Measurements from ENCODE around the gene WAC. TPM values are rescaled to one million over a fixed set of nuclear protein-coding genes. Genes with fewer than 3 reads are reported as not detected.

The WAC gene
- total and polyA plus RNA-seq, 2 experiments from 2014 or later = 59.4 to 116 TPM

DNA sequence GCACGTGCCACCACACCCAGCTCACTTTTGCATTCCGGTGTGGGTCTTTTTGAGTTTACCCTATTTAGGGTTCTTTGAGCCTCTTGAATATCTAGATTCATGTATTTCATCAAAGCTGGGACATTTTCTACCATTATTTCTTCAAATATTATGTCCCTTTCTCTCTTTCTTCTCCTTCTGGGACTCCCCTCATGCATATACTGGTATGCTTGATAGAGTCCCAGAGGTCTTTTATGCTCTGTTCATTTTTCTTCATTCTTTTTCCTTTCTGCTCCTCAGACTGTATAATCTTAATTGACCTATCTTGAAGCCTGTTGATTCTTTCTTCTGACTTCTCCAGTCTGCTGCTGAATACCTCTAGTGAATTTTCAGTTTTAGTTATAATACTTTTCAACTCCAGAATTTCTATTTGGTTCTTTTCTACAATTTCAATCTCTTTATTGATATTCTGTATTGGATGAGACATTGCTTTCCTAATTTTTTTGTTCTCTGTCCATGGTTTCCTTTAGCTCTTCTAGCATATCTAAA, 9.1 kb upstream of the WAC start (continued):
- TF ChIP-seq, protein P1, sequence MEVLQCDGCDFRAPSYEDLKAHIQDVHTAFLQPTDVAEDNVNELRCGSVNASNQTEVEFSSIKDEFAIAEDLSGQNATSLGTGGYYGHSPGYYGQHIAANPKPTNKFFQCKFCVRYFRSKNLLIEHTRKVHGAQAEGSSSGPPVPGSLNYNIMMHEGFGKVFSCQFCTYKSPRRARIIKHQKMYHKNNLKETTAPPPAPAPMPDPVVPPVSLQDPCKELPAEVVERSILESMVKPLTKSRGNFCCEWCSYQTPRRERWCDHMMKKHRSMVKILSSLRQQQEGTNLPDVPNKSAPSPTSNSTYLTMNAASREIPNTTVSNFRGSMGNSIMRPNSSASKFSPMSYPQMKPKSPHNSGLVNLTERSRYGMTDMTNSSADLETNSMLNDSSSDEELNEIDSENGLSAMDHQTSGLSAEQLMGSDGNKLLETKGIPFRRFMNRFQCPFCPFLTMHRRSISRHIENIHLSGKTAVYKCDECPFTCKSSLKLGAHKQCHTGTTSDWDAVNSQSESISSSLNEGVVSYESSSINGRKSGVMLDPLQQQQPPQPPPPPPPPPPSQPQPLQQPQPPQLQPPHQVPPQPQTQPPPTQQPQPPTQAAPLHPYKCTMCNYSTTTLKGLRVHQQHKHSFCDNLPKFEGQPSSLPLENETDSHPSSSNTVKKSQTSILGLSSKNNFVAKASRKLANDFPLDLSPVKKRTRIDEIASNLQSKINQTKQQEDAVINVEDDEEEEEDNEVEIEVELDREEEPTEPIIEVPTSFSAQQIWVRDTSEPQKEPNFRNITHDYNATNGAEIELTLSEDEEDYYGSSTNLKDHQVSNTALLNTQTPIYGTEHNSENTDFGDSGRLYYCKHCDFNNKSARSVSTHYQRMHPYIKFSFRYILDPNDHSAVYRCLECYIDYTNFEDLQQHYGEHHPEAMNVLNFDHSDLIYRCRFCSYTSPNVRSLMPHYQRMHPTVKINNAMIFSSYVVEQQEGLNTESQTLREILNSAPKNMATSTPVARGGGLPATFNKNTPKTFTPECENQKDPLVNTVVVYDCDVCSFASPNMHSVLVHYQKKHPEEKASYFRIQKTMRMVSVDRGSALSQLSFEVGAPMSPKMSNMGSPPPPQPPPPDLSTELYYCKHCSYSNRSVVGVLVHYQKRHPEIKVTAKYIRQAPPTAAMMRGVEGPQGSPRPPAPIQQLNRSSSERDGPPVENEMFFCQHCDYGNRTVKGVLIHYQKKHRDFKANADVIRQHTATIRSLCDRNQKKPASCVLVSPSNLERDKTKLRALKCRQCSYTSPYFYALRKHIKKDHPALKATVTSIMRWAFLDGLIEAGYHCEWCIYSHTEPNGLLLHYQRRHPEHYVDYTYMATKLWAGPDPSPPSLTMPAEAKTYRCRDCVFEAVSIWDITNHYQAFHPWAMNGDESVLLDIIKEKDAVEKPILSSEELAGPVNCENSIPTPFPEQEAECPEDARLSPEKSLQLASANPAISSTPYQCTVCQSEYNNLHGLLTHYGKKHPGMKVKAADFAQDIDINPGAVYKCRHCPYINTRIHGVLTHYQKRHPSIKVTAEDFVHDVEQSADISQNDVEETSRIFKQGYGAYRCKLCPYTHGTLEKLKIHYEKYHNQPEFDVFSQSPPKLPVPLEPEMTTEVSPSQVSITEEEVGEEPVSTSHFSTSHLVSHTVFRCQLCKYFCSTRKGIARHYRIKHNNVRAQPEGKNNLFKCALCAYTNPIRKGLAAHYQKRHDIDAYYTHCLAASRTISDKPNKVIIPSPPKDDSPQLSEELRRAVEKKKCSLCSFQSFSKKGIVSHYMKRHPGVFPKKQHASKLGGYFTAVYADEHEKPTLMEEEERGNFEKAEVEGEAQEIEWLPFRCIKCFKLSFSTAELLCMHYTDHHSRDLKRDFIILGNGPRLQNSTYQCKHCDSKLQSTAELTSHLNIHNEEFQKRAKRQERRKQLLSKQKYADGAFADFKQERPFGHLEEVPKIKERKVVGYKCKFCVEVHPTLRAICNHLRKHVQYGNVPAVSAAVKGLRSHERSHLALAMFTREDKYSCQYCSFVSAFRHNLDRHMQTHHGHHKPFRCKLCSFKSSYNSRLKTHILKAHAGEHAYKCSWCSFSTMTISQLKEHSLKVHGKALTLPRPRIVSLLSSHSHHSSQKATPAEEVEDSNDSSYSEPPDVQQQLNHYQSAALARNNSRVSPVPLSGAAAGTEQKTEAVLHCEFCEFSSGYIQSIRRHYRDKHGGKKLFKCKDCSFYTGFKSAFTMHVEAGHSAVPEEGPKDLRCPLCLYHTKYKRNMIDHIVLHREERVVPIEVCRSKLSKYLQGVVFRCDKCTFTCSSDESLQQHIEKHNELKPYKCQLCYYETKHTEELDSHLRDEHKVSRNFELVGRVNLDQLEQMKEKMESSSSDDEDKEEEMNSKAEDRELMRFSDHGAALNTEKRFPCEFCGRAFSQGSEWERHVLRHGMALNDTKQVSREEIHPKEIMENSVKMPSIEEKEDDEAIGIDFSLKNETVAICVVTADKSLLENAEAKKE (CRISPR knock-in tag; IDR thresholded peaks at IDR 0.05) = no peak

DNA sequence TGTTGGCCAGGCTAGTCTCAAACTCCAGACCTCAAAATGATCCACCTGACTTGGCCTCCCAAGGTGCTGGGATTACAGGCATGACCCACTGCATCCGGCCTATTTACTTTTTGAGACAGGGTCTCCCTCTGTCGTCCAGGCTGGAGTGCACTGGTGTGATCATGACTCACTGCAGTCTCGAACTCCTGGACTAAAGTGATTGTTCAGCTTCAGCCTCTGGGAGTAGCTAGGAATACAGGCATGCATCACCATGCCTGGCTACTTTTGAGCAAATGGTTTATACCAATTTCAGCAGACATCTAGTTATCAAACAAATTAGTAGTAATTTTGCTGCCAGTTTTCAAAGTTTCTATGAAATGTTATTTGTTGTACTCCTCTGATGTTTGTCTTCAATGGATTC, 2.2 kb upstream of the WAC start:
- Histone ChIP-seq H3K79me2 (replicated peaks; ENCODE audit: insufficient read depth) (peaks cover 38% of the 10 kb centered on the region), H3F3A (replicated peaks; ENCODE audit: low read depth) (no peaks in the 10 kb centered on the region), H3K36me3 (ENCODE audit: insufficient read depth) (peaks cover 12% of the 10 kb centered on the region; the same call in 1 of the 2 replicates), H3K27me3 (ENCODE audit: insufficient read depth) (no peaks in the 10 kb centered on the region), H3K27ac (ENCODE audit: low read depth) (no peak overlapping the region), H2AFZ (no peak overlapping the region), H4K20me1 (replicated peaks; ENCODE audit: insufficient read depth) (no peaks in the 10 kb centered on the region; the same call in 1 of the 2 replicates), H3K4me3 (no peak overlapping the region), H3K9me2 (ENCODE audit: insufficient read depth) (no peaks in the 10 kb centered on the region), H3K4me1 (ENCODE audit: insufficient read depth) (peaks cover 11% of the 10 kb centered on the region; the same call in 1 of the 2 replicates), H3K4me2 (no peak overlapping the region; the same call in 1 of the 2 replicates)
- H3K4me3 Mint-ChIP-seq = peak overlapping the region; percentile 91; the same call in 2 of the 3 replicates
- no peak for TF ChIP-seq ZNF331 (CRISPR knock-in tag; IDR thresholded peaks at IDR 0.05; ENCODE audit: low read depth)
- DNase-seq (ENCODE audit: low spot score) (no peak), ATAC-seq (no peak)
- H3K27ac Mint-ChIP-seq = no peak overlapping the region
- no peaks in the 10 kb centered on the region; the same call in 1 of the 3 replicates for H3K9me3 Mint-ChIP-seq
- peaks cover 31% of the 10 kb centered on the region for H3K36me3 Mint-ChIP-seq (ENCODE audit: low read depth)
- H3K27me3 Mint-ChIP-seq (ENCODE audit: insufficient read depth, low read depth, poor library complexity) = peaks cover 8% of the 10 kb centered on the region
- H3K4me1 Mint-ChIP-seq = peaks cover 31% of the 10 kb centered on the region

DNA sequence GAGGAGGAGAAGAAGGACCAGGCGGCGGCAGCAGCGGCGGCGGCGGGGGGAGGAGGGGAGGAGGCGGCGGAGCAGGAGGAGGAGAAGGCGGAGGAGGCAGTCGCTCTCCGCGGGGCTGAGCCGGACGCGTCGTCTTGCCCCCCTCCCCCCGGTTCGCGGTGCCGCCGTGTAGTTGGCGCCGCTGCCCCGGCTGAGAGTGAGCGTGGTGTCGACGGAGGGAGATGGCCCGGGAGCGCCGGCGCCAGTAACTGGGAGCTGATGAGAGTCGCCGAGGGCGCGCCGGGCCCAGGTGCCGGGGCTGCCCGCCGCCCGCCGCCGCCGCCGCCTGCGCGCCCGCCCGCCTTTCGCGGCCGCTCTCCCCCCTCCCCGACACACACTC, 257 bp downstream of the WAC start:
- Histone ChIP-seq H3K9me2 (ENCODE audit: insufficient read depth) (no peaks in the 10 kb centered on the region), H3K4me1 (ENCODE audit: insufficient read depth) (peaks cover 11% of the 10 kb centered on the region; the same call in 1 of the 2 replicates), H3F3A (replicated peaks; ENCODE audit: low read depth) (no peaks in the 10 kb centered on the region), H3K27me3 (ENCODE audit: insufficient read depth) (no peaks in the 10 kb centered on the region), H4K20me1 (replicated peaks; ENCODE audit: insufficient read depth) (peaks cover 20% of the 10 kb centered on the region), H2AFZ (no peak overlapping the region), H3K4me3 (peak overlapping the region; percentile 84), H3K4me2 (peak overlapping the region; percentile 84; the same call in 1 of the 2 replicates), H3K79me2 (replicated peaks; ENCODE audit: insufficient read depth) (peaks cover 57% of the 10 kb centered on the region), H3K36me3 (ENCODE audit: insufficient read depth) (peaks cover 36% of the 10 kb centered on the region), H3K27ac (ENCODE audit: low read depth) (peak overlapping the region; percentile 100; the same call in 1 of the 2 replicates)
- Mint-ChIP-seq H3K36me3 (ENCODE audit: low read depth) (peaks cover 53% of the 10 kb centered on the region), H3K27me3 (ENCODE audit: insufficient read depth, low read depth, poor library complexity) (peaks cover 8% of the 10 kb centered on the region), H3K27ac (peak overlapping the region; percentile 100), H3K4me1 (peaks cover 35% of the 10 kb centered on the region), H3K4me3 (peak overlapping the region; percentile 96), H3K9me3 (no peaks in the 10 kb centered on the region; the same call in 1 of the 3 replicates)
- DNase-seq (ENCODE audit: low spot score) = no peak
- ATAC-seq = no peak; the same call in 2 of the 3 replicates
- TF ChIP-seq CREB1 (CRISPR knock-in tag; IDR thresholded peaks at IDR 0.05; ENCODE audit: low read depth) (no peak), ZNF331 (CRISPR knock-in tag; IDR thresholded peaks at IDR 0.05; ENCODE audit: low read depth) (no peak), STAT1 (IDR thresholded peaks at IDR 0.05; ENCODE audit: unreplicated experiment) (no peak), JUNB (IDR thresholded peaks at IDR 0.05; ENCODE audit: unreplicated experiment) (no peak), POLR2AphosphoS5 (IDR thresholded peaks at IDR 0.05; ENCODE audit: low read depth) (no peak), EZH2phosphoT487 (IDR thresholded peaks at IDR 0.05; ENCODE audit: unreplicated experiment) (no peak)
- TF ChIP-seq, protein P2, sequence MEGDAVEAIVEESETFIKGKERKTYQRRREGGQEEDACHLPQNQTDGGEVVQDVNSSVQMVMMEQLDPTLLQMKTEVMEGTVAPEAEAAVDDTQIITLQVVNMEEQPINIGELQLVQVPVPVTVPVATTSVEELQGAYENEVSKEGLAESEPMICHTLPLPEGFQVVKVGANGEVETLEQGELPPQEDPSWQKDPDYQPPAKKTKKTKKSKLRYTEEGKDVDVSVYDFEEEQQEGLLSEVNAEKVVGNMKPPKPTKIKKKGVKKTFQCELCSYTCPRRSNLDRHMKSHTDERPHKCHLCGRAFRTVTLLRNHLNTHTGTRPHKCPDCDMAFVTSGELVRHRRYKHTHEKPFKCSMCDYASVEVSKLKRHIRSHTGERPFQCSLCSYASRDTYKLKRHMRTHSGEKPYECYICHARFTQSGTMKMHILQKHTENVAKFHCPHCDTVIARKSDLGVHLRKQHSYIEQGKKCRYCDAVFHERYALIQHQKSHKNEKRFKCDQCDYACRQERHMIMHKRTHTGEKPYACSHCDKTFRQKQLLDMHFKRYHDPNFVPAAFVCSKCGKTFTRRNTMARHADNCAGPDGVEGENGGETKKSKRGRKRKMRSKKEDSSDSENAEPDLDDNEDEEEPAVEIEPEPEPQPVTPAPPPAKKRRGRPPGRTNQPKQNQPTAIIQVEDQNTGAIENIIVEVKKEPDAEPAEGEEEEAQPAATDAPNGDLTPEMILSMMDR (conservative IDR thresholded peaks at IDR 0.05; ENCODE audit: low read depth in 2 of 2) = no peak
- TF ChIP-seq, protein P3, sequence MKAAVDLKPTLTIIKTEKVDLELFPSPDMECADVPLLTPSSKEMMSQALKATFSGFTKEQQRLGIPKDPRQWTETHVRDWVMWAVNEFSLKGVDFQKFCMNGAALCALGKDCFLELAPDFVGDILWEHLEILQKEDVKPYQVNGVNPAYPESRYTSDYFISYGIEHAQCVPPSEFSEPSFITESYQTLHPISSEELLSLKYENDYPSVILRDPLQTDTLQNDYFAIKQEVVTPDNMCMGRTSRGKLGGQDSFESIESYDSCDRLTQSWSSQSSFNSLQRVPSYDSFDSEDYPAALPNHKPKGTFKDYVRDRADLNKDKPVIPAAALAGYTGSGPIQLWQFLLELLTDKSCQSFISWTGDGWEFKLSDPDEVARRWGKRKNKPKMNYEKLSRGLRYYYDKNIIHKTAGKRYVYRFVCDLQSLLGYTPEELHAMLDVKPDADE (IDR thresholded peaks at IDR 0.05) = no peak
